GM21423 (cell line): ENCODE data around the gene GFM2.
"Not testable (repeated sequence)": the region's sequence is repeated elsewhere in the genome, so short reads cannot be mapped to it uniquely, and the experiment has no call there.

Experiments used
- ATAC-seq: cut with Tn5 transposase; IDR thresholded peaks from one replicate; pipeline ENCODE4 v1.9.1; 2021; ENCODE audit warnings: mild to moderate bottlenecking, moderate library complexity; ENCODE audit not compliant: unreplicated experiment

Gene GFM2

GRCh38 chr5:74766849-74767578 is at the start of gene GFM2, which contains the start of gene NSA2:
TSS of gene GFM2 (minus strand) at chr5:74767117. CDS start at chr5:74763742, 3,375 bp downstream.
TSS of gene NSA2 (plus strand) at chr5:74767249. CDS start at chr5:74767361, 112 bp downstream.
- peak; percentile 90 for ATAC-seq

- no peak for ATAC-seq
Observed at GRCh38 chr5:74810915-74811314, 44.0 kb upstream of the GFM2 start.

GRCh38 chr5:74801941-74802340 is 35.0 kb upstream of the GFM2 start:
- ATAC-seq = no peak

DNA sequence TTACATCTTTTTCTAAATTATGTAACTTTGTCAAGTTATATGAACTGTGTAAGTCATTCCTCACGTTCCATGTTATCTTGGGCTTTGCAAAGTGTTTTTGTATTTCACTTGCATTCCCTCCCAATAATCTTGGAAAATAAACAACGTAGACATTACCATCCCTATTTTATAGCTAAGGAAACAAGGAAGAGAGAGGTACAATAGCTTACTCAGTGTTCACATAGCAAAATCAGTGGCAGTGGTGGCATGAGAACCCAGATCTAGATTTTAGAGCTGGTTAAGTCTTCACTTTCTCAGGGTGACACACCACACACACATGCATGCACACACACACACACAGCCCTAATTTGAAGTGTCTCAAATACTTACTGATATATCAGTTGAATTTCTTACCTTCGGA is 34.3 kb upstream of the GFM2 start:
- ATAC-seq = no peak

DNA sequence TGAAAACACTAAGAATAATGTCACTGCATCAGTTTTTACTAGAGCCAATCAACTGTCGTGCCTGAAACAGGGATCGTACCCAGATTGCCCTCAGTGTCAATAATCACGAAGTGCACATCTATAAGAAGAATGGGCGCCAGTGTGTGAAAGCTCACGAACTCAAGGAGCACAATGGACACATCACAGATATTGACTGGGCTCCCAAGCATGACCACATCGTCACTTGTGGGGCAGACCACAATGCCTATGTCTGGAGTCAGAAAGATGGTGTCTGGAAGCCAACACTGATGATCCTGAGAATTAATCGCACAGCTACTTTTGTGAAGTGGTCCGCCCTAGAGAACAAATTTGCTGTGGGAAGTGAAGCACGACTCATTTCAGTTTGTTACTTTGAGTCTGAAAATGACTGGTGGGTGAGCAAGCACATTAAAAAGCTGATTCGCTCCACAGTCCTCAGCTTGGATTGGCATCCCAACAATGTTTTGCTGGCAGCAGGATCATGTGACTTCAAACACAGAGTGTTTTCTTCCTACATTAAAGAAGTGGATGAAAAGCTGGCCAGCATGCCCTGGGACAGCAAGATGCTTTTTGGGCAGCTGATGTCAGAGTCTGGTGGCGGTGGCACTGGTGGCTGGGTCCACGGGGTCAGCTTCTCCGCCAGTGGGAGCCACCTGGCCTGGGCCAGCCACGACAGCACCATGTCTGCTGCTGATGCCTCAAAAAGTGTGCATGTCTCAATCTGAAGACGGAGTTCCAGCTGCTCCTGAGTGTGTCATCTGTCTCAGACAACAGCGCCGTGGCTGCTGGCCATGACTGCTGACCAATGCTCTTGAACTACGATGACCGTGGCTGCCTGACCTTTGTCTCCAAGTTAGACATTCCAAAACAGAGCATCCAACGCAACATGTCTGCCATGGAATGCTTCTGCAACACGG is 32.3 kb upstream of the GFM2 start:
- no peak for ATAC-seq

DNA sequence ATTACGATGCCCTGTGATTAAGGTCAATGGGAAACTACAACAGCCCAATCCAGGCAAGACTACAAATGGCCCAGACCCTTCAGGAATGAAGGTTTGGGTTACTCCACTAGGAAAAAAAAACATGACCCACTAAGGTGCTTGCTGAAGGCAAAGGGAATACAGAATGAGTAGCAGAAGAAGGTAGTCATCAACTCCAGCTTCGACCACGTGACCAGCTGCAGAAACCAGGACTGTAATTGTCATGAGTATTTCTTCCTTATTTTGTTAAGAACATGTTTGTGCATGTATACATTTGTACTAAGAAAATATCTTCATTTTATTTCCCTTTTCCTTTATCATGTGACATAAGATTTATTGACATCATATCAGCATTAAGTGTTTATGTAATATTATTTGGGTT is 24.8 kb upstream of the GFM2 start:
- not testable (repeated sequence) for ATAC-seq

GRCh38 chr5:74787424-74787823 is 20.5 kb upstream of the GFM2 start:
- no peak for ATAC-seq

GRCh38 chr5:74786851-74787250 is 19.9 kb upstream of the GFM2 start:
- ATAC-seq = no peak

DNA sequence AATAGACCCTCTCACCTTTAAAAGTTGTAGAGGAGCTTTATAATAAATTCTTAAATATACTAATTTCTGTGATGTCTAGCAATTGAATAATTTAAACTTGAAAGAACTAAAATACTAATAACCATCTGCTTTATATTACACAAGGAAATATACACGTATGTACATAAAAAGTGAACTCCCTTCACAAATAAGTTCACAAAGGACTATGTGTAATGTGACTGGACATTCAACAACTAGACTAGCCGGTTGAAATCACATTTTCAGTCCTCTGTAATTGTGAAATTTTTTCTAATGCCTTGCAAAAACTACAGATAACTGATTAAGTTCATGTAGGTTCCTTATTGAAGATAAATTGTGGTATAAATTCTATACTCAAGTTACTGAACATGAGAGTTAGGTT is 11.7 kb upstream of the GFM2 start:
- ATAC-seq = no peak

DNA sequence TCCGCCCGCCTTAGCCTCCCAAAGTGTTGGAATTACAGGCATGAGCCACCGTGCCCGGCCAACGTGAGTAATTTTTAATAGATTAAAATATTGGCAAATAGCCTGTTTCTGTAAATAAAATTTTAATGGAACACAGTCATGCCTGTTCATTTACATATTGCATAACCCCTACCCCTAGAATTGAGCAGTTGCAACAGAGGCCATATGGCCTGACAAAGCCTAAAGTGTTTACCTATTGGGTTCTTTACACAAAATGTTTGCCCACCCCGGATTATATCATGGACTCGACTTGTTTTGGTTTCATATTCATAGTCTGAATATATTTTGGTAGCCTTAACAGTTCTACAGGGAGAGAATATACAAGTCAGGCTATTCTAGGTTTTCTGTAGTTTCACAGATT is 5.4 kb upstream of the GFM2 start:
- no peak for ATAC-seq

GRCh38 chr5:74767579-74767913 is 629 bp upstream of the GFM2 start:
- peak; percentile 25 for ATAC-seq

- peak; percentile 40 for ATAC-seq
Observed at GRCh38 chr5:74766418-74766848, 484 bp downstream of the GFM2 start.

DNA sequence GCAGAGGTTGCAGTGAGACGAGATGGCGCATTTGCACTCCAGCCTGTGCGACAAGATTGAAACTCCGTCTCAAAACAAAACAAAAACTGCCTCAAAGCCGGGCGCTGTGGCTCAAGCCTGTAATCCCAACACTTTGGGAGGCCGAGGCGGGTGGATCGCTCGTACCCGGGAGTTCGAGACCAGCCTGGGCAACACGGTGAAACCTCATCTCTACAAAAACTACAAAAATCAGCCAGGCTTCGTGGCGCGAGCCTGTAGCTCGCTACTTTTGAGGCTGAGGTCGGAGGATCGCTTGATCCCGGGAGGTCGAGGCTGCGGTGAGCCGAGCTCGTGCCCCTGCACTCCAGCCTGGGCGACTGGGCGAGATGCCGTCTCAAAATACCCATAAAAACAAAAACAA is 988 bp downstream of the GFM2 start:
- no peak for ATAC-seq

DNA sequence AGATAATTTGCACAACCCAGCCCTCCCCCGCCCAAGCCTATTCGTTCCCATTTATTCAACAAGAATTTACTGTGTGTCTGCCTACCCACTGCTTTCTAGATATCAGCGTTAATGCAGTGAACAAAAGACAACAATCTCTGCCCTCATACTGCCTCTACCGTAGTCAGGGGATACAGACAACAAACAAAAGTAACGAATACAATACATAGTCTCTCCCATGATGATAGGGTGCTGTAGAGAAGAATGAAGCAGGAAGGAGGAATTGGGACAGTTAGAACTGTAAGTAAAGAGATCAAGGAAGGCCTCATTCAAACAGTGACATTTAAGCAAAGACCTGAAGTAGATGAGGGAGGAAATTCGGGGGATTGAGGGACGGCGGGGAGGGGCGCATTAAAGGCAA is 1.7 kb downstream of the GFM2 start:
- no peak for ATAC-seq

GRCh38 chr5:74763504-74763903 is 3.4 kb downstream of the GFM2 start:
- no peak for ATAC-seq

GRCh38 chr5:74762599-74762998 is 4.3 kb downstream of the GFM2 start:
- ATAC-seq = no peak

GRCh38 chr5:74761241-74761640 is 5.7 kb downstream of the GFM2 start:
- no peak for ATAC-seq

- not testable (repeated sequence) for ATAC-seq
Observed at GRCh38 chr5:74748742-74749141, 18.2 kb downstream of the GFM2 start.

DNA sequence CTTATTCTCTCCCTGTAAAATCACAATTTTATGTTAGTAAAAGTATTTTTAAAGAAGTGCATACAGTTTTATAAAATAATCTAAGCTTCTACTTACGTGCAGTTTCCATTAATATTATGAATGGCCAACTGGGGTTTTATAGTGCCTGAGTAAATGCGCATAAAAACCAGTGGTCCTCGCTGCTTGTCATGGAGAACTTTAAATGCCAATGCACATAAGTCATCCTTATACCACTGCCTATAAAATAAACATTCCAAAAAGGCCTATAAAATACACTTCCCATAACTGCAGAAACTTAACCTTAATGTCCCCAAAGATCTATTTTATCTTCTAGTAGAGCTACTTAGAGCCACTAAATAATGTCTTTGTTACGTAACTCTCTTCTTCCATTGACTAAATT is 28.5 kb downstream of the GFM2 start:
- ATAC-seq = no peak

- no peak for ATAC-seq
Observed at GRCh38 chr5:74736759-74737158, 30.2 kb downstream of the GFM2 start.

DNA sequence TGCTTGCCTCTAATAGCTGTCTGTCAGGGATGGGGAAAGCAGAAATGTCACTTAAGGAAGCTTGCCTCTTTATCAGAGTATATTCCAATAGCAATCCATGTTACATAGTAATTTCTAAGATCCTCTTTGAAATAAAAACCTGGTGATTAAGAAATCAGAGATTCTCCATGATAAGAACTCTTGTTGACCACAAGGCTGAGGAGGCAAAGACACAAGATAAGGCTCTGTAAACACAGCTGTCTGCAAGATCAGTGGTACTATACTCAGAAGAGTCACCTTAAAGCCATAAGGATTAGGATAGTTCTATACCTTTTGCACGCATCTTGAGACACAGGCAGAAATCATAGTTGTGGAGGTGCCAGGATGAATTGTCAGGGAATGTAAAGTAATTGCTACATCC is 41.6 kb downstream of the GFM2 start:
- ATAC-seq = no peak

DNA sequence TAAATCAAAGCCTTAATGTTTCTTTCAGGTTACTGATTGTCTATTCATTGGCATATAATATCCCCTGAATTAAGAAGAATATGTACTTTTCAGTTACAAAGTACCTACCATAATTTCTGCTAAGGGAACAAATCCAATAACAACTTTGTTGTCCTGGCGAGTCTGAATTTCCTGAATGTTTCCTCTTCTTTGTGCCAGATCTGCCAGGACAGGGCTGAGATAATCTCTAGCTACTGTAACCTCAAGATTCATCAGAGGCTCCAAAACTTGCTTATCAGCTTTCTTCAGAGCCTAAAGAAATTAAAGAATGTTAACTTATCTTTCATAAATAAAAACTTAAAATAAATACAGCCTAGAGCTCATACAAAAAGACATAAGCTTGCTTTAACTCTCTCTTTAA is 44.6 kb downstream of the GFM2 start:
- ATAC-seq = no peak
